Neural cell (in vitro differentiated cells): ENCODE measurements around the gene QSER1. TPM values are rescaled to one million over a fixed set of nuclear protein-coding genes. Genes with fewer than 3 reads are reported as not detected.
A peak's percentile ranks its signal among the peaks of the same experiment; 100 is the strongest.

ENCODE experiments used
- H2AFZ ChIP-seq: fragments of 200-600, 300-800 bp; sonication (generic), shearing (Covaris generic); 2 replicates; pipeline ENCODE4 v1.6.0; 2014; ENCODE audit warnings: low read depth, mild to moderate bottlenecking, antibody characterized with exemption, low read length, moderate library complexity
- H3F3A ChIP-seq: fragments of 200-600 bp; shearing (Covaris generic); 2 replicates; pipeline ENCODE4 v1.6.1; 2016; ENCODE audit warnings: mild to moderate bottlenecking, moderate library complexity, mixed read lengths, antibody characterized with exemption, low read length; ENCODE audit not compliant: insufficient read depth, poor library complexity, severe bottlenecking
- H3K27ac ChIP-seq: fragments of 200-600, 300-800 bp; sonication (generic), shearing (Covaris generic); 2 replicates; pipeline ENCODE4 v1.5.1; 2014; ENCODE audit warnings: mild to moderate bottlenecking, low read length, moderate library complexity
- H3K27me3 ChIP-seq: fragments of 300-800, 200-600 bp; sonication (generic), shearing (Covaris generic); 2 replicates; pipeline ENCODE4 v1.6.0; 2014; ENCODE audit warnings: mild to moderate bottlenecking, low read depth, low read length, moderate library complexity; ENCODE audit not compliant: insufficient read depth
- H3K36me3 ChIP-seq: fragments of 300-800, 200-600 bp; sonication (generic), shearing (Covaris generic); 2 replicates; pipeline ENCODE4 v1.5.1; 2014; ENCODE audit warnings: mild to moderate bottlenecking, antibody characterized with exemption, low read length, moderate library complexity; ENCODE audit not compliant: insufficient read depth
- H3K4me2 ChIP-seq: fragments of 300-800, 200-600 bp; sonication (generic), shearing (Covaris generic); 2 replicates; pipeline ENCODE4 v1.6.0; 2014; ENCODE audit warnings: mild to moderate bottlenecking, low read length
- H3K4me3 ChIP-seq: fragments of 300-800, 200-600 bp; sonication (generic), shearing (Covaris generic); 2 replicates; pipeline ENCODE4 v1.5.1; 2014; ENCODE audit warnings: mild to moderate bottlenecking, low read length, moderate library complexity
- H3K79me2 ChIP-seq: fragments of 200-600 bp; shearing (Covaris generic); replicated peaks from 2 replicates; pipeline ENCODE4 v1.6.0; 2014; ENCODE audit warnings: mild to moderate bottlenecking, low read length, moderate library complexity; ENCODE audit not compliant: insufficient read depth
- H3K9ac ChIP-seq: fragments of 300-800, 200-600 bp; sonication (generic), shearing (Covaris generic); 2 replicates; pipeline ENCODE4 v1.6.1; 2016; ENCODE audit warnings: mild to moderate bottlenecking, low read length, mixed read lengths
- H3K9me2 ChIP-seq: fragments of 200-600 bp; shearing (Covaris generic); 2 replicates; pipeline ENCODE4 v1.6.1; 2016; ENCODE audit warnings: mild to moderate bottlenecking, low read length, mixed read lengths; ENCODE audit not compliant: insufficient read depth
- H3K9me3 ChIP-seq: fragments of 200-600, 300-800 bp; sonication (generic), shearing (Covaris generic); 2 replicates; pipeline ENCODE4 v1.6.1; 2016; ENCODE audit warnings: mild to moderate bottlenecking, mixed run types, low read length, moderate library complexity, mixed read lengths
- H4K20me1 ChIP-seq: fragments of 200-600 bp; shearing (Covaris generic); 2 replicates; pipeline ENCODE4 v1.6.1; 2016; ENCODE audit warnings: mild to moderate bottlenecking, mixed run types; ENCODE audit not compliant: insufficient read depth
- EP300 ChIP-seq: fragments of 450-650 bp; conservative IDR thresholded peaks from 2 replicates; pipeline ENCODE4 v1.6.1; 2014; ENCODE audit warnings: antibody characterized with exemption, mild to moderate bottlenecking, moderate library complexity; ENCODE audit not compliant: poor library complexity, severe bottlenecking
- EZH2 ChIP-seq: fragments of 200-600, 300-800 bp; shearing (Covaris generic), sonication (generic); IDR thresholded peaks from 2 replicates; pipeline ENCODE4 v1.6.1; 2014; ENCODE audit warnings: antibody characterized with exemption, low read length, borderline replicate concordance, mild to moderate bottlenecking; ENCODE audit not compliant: insufficient read depth, poor library complexity, severe bottlenecking
- MXI1 ChIP-seq: fragments of 450-650 bp; conservative IDR thresholded peaks from 2 replicates; pipeline ENCODE4 v1.6.1; 2014; ENCODE audit warnings: antibody characterized with exemption, mild to moderate bottlenecking; ENCODE audit not compliant: poor library complexity, severe bottlenecking
- POLR2AphosphoS5 ChIP-seq: IDR thresholded peaks from 2 replicates; pipeline ENCODE4 v1.6.1; 2012
- RAD21 ChIP-seq: fragments of 450-650 bp; conservative IDR thresholded peaks from 2 replicates; pipeline ENCODE4 v1.6.1; 2014; ENCODE audit warnings: antibody characterized with exemption, mild to moderate bottlenecking, moderate library complexity
- SMC3 ChIP-seq: fragments of 450-650 bp; conservative IDR thresholded peaks from 2 replicates; pipeline ENCODE4 v1.6.1; 2014; ENCODE audit warnings: antibody characterized with exemption, mild to moderate bottlenecking, moderate library complexity; ENCODE audit not compliant: poor library complexity
- TAF1 ChIP-seq: IDR thresholded peaks from 2 replicates; pipeline ENCODE4 v1.6.1; 2012; ENCODE audit warnings: low read depth
- polyA plus RNA-seq: library from polyadenylated mRNA; depleted of rRNA; stranded (reverse); fragments of >200 nt; gene quantifications from 2 replicates; pipeline ENCODE4 v1.2.3, GENCODE V29; 2014
- TF ChIP-seq, protein P1 (sequence below): IDR thresholded peaks from 2 replicates; pipeline ENCODE4 v1.6.1; 2012; ENCODE audit warnings: borderline replicate concordance
- TF ChIP-seq, protein P2 (sequence below): fragments of 450-650 bp; IDR thresholded peaks from 2 replicates; pipeline ENCODE4 v1.5.1; 2014; ENCODE audit warnings: antibody characterized with exemption, mild to moderate bottlenecking, moderate library complexity; ENCODE audit not compliant: poor library complexity, severe bottlenecking

The QSER1 gene
- polyA plus RNA-seq, 1 donor from 2014 or later: 18.1 TPM

DNA sequence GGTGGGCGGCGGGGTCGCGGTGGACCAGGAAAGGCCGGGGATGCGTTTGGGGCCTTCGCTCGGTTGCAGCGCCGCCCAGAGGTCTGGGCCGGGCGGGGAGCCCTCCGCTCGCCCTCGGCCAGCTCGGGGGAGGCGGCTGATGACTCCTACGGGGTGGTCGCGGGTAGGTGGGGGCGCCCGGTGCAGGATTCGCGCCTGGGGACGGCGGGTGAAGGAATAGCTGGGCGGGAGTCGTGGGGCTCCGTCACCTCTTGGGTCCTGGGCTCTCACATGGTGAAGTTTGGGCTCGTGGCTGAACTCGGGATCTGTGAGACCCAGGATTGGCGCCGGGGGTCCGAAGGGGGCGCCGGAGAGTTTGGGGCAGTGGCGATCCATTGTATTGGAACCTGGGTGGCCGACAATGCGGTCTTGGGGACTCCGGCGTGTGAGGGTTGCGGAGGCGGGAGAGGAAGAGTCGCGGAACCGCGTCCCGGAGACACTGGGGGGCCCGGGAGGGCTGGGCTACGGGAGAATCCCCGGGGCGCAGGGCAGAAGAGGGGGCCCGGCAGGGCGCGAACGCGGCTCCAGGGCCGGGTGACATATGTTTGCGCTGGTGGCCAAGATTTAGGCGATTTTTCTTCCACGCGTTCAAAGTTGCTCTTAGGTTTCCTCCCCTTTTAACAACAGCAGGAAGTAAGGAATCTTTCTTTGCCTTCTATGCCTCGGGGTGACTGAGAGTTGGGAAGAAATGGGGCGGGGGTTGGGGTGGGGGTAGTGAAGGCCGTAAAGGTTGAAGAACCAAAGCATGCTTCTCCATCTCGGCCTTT, 935 bp downstream of the QSER1 start:
- Histone ChIP-seq H3K27me3 (no peaks in the 10 kb centered on the region), H3K9me3 (no peaks in the 10 kb centered on the region), H3K9ac (peak overlapping the region; percentile 98), H3F3A (peaks cover 13% of the 10 kb centered on the region), H3K27ac (peak overlapping the region; percentile 96), H3K79me2 (peaks cover 43% of the 10 kb centered on the region), H3K4me3 (peak overlapping the region; percentile 94), H4K20me1 (no peaks in the 10 kb centered on the region), H3K36me3 (no peaks in the 10 kb centered on the region), H2AFZ (peak overlapping the region; percentile 75), H3K4me2 (peak overlapping the region; percentile 56), H3K9me2 (no peaks in the 10 kb centered on the region)
- TF ChIP-seq SMC3 (peak; percentile 16), RAD21 (peak; percentile 14), EZH2 (no peak), POLR2AphosphoS5 (no peak), MXI1 (peak; percentile 20), EP300 (no peak), TAF1 (peak; percentile 63)
- TF ChIP-seq, protein P1, sequence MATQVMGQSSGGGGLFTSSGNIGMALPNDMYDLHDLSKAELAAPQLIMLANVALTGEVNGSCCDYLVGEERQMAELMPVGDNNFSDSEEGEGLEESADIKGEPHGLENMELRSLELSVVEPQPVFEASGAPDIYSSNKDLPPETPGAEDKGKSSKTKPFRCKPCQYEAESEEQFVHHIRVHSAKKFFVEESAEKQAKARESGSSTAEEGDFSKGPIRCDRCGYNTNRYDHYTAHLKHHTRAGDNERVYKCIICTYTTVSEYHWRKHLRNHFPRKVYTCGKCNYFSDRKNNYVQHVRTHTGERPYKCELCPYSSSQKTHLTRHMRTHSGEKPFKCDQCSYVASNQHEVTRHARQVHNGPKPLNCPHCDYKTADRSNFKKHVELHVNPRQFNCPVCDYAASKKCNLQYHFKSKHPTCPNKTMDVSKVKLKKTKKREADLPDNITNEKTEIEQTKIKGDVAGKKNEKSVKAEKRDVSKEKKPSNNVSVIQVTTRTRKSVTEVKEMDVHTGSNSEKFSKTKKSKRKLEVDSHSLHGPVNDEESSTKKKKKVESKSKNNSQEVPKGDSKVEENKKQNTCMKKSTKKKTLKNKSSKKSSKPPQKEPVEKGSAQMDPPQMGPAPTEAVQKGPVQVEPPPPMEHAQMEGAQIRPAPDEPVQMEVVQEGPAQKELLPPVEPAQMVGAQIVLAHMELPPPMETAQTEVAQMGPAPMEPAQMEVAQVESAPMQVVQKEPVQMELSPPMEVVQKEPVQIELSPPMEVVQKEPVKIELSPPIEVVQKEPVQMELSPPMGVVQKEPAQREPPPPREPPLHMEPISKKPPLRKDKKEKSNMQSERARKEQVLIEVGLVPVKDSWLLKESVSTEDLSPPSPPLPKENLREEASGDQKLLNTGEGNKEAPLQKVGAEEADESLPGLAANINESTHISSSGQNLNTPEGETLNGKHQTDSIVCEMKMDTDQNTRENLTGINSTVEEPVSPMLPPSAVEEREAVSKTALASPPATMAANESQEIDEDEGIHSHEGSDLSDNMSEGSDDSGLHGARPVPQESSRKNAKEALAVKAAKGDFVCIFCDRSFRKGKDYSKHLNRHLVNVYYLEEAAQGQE: no peak
- TF ChIP-seq, protein P2, sequence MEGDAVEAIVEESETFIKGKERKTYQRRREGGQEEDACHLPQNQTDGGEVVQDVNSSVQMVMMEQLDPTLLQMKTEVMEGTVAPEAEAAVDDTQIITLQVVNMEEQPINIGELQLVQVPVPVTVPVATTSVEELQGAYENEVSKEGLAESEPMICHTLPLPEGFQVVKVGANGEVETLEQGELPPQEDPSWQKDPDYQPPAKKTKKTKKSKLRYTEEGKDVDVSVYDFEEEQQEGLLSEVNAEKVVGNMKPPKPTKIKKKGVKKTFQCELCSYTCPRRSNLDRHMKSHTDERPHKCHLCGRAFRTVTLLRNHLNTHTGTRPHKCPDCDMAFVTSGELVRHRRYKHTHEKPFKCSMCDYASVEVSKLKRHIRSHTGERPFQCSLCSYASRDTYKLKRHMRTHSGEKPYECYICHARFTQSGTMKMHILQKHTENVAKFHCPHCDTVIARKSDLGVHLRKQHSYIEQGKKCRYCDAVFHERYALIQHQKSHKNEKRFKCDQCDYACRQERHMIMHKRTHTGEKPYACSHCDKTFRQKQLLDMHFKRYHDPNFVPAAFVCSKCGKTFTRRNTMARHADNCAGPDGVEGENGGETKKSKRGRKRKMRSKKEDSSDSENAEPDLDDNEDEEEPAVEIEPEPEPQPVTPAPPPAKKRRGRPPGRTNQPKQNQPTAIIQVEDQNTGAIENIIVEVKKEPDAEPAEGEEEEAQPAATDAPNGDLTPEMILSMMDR: peak; percentile 71

DNA sequence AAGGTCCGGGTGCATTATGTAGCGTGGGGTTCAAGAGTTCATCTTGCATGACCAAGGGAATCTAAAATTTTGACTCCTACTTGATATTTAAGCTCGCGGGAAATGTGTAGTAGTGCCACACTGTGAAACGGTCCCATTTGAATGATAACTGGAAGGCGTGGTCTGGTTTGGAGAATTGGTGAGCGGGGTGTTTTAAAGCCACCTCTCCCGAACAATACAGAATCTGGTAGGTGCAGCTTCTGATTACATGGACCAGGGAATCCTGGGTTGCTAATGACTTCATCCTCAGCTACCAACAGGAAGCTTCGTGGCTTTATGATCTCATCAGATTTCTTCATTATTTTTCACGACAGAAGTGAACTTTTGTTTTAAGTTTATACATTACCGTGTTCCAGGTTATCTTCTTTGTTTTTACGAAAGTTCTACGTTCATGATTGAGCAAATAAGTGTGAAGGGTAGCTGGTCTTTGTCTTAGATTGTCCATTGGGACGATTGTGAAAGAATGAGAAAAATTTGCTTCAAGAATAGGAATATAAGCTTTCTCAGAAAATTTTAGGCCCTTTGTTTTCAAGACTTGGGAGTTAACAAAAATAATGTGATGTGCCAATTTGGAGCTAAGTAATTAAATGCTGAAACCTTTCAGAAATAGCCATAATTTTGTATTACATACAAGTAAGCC, 1.7 kb downstream of the QSER1 start:
- peak overlapping the region; percentile 25 for H2AFZ ChIP-seq
- no peak for TF ChIP-seq SMC3
- TF ChIP-seq, protein P1: no peak
- TF ChIP-seq POLR2AphosphoS5: peak; percentile 93
- TF ChIP-seq RAD21: no peak
- peak; percentile 75 for TF ChIP-seq MXI1
- no peak for TF ChIP-seq EP300
- TF ChIP-seq EZH2: no peak
- peak; percentile 40 for TF ChIP-seq TAF1
- TF ChIP-seq, protein P2: no peak

More for the DNA sequence above, 1.7 kb downstream of the QSER1 start:
- no peaks in the 10 kb centered on the region for H3K27me3 ChIP-seq
- no peaks in the 10 kb centered on the region for H3K9me3 ChIP-seq
- H3K79me2 ChIP-seq: peaks cover 50% of the 10 kb centered on the region
- H3F3A ChIP-seq: peaks cover 13% of the 10 kb centered on the region
- no peaks in the 10 kb centered on the region for H4K20me1 ChIP-seq
- peak overlapping the region; percentile 92 for H3K4me2 ChIP-seq
- no peaks in the 10 kb centered on the region for H3K9me2 ChIP-seq
- H3K27ac ChIP-seq: peak overlapping the region; percentile 96
- peaks cover 3% of the 10 kb centered on the region for H3K36me3 ChIP-seq
- peak overlapping the region; percentile 94 for H3K4me3 ChIP-seq
- peak overlapping the region; percentile 98 for H3K9ac ChIP-seq
